HEK293 (cell line): ENCODE results near the gene SLC14A1.

ENCODE experiments used
- CTCF ChIA-PET: fragments of 350-600 bp; formaldehyde crosslinking; extraction: SDS; loops from one replicate; lab custom pipeline; 2021; ENCODE audit warnings: antibody characterized with exemption; lab: Yijun Ruan, JAX
- POLR2A ChIA-PET: fragments of 300-600 bp; formaldehyde crosslinking; extraction: SDS; loops from one replicate; lab custom pipeline; 2020; ENCODE audit warnings: antibody characterized with exemption, inconsistent platforms; lab: Yijun Ruan, JAX
- H3K27ac ChIP-seq: fragments of 200-500 bp; sonication (Bioruptor generic); 2 replicates; pipeline ENCODE4 v1.5.1; 2014; ENCODE audit warnings: low read depth, low read length, control low read depth, inconsistent platforms; ENCODE audit errors: extremely low read depth
- H3K36me3 ChIP-seq, 2 experiments: fragments of 200-500 bp in 1 of 2; sonication (Bioruptor generic) in 1 of 2; 1 replicate in 1 of 2; 2 replicates in 1 of 2; pipeline ENCODE4 v1.5.1; 2014 to 2017; ENCODE audit warnings: inconsistent platforms in 2 of 2, low read length in 2 of 2; ENCODE audit not compliant: control insufficient read depth in 2 of 2, insufficient read depth in 1 of 2
- H3K4me1 ChIP-seq: fragments of 200-500 bp; sonication (Bioruptor generic); 2 replicates; pipeline ENCODE4 v1.5.1; 2014; ENCODE audit warnings: mild to moderate bottlenecking, low read length, inconsistent platforms; ENCODE audit not compliant: control insufficient read depth, insufficient read depth
- H3K4me3 ChIP-seq: 2 replicates; pipeline ENCODE4 v1.5.1; 2011; ENCODE audit warnings: low read depth, mild to moderate bottlenecking, control low read depth, low read length, moderate library complexity
- H3K9me3 ChIP-seq: fragments of 200-500 bp; sonication (Bioruptor generic); 2 replicates; pipeline ENCODE4 v1.5.1; 2014; ENCODE audit warnings: low read depth, low read length, inconsistent platforms; ENCODE audit not compliant: control insufficient read depth, insufficient read depth
- GLI2 ChIP-seq: fragments of 450-650 bp; formaldehyde crosslinking; IDR thresholded peaks from 2 replicates; pipeline ENCODE4; 2017; ENCODE audit warnings: missing biosample characterization, missing genetic modification characterization, low read depth, borderline replicate concordance
- SCRT1 ChIP-seq: fragments of 450-650 bp; formaldehyde crosslinking; IDR thresholded peaks from 2 replicates; pipeline ENCODE4 v1.5.1; 2016; ENCODE audit warnings: missing biosample characterization, missing genetic modification characterization, borderline replicate concordance
- ZBTB7A ChIP-seq: fragments of 450-650 bp; formaldehyde crosslinking; IDR thresholded peaks from 2 replicates; pipeline ENCODE4 v1.5.1; 2016; ENCODE audit warnings: low read depth, missing biosample characterization, missing genetic modification characterization
- ZFP69B ChIP-seq: fragments of 450-650 bp; formaldehyde crosslinking; IDR thresholded peaks from 2 replicates; pipeline ENCODE4 v1.5.1; 2016; ENCODE audit warnings: missing biosample characterization, missing genetic modification characterization
- ZNF146 ChIP-seq: fragments of 450-650 bp; formaldehyde crosslinking; IDR thresholded peaks from 2 replicates; pipeline ENCODE4 v1.5.1; 2016; ENCODE audit warnings: missing biosample characterization, missing genetic modification characterization
- ZNF18 ChIP-seq: fragments of 450-650 bp; formaldehyde crosslinking; IDR thresholded peaks from 2 replicates; pipeline ENCODE4 v1.5.1; 2016; ENCODE audit warnings: missing biosample characterization, missing genetic modification characterization
- ZNF202 ChIP-seq: fragments of 450-650 bp; formaldehyde crosslinking; IDR thresholded peaks from 2 replicates; pipeline ENCODE4 v1.5.1; 2016; ENCODE audit warnings: missing biosample characterization, missing genetic modification characterization, borderline replicate concordance
- ZNF221 ChIP-seq: fragments of 450-650 bp; formaldehyde crosslinking; IDR thresholded peaks from 2 replicates; pipeline ENCODE4 v1.5.1; 2017; ENCODE audit warnings: missing biosample characterization, missing genetic modification characterization, borderline replicate concordance
- ZNF24 ChIP-seq: fragments of 450-650 bp; formaldehyde crosslinking; IDR thresholded peaks from 2 replicates; pipeline ENCODE4 v1.5.1; 2016; ENCODE audit warnings: missing biosample characterization, missing genetic modification characterization
- ZNF350 ChIP-seq: fragments of 450-650 bp; formaldehyde crosslinking; IDR thresholded peaks from 2 replicates; pipeline ENCODE4 v1.5.0; 2017; ENCODE audit warnings: missing biosample characterization, mild to moderate bottlenecking, missing genetic modification characterization
- ZNF404 ChIP-seq: fragments of 450-650 bp; formaldehyde crosslinking; IDR thresholded peaks from 2 replicates; pipeline ENCODE4 v1.5.1; 2017; ENCODE audit warnings: missing biosample characterization, missing genetic modification characterization
- ZNF416 ChIP-seq: fragments of 450-650 bp; formaldehyde crosslinking; IDR thresholded peaks from 2 replicates; pipeline ENCODE4 v1.5.1; 2016; ENCODE audit warnings: missing biosample characterization, missing genetic modification characterization
- ZNF530 ChIP-seq: fragments of 450-650 bp; formaldehyde crosslinking; IDR thresholded peaks from 2 replicates; pipeline ENCODE4 v1.5.1; 2016; ENCODE audit warnings: low read depth, missing biosample characterization, missing genetic modification characterization
- ZNF549 ChIP-seq: fragments of 450-650 bp; IDR thresholded peaks from 2 replicates; pipeline ENCODE4 v1.5.1; 2018; ENCODE audit warnings: missing biosample characterization, missing genetic modification characterization, mild to moderate bottlenecking, inconsistent platforms, moderate library complexity
- ZNF555 ChIP-seq: fragments of 450-650 bp; formaldehyde crosslinking; conservative IDR thresholded peaks from 2 replicates; pipeline ENCODE4 v1.5.1; 2017; ENCODE audit warnings: missing biosample characterization, mild to moderate bottlenecking, missing genetic modification characterization, inconsistent platforms
- ZNF624 ChIP-seq: fragments of 450-650 bp; formaldehyde crosslinking; IDR thresholded peaks from 2 replicates; pipeline ENCODE4 v1.5.1; 2017; ENCODE audit warnings: missing biosample characterization, missing genetic modification characterization
- ZNF777 ChIP-seq: fragments of 450-650 bp; formaldehyde crosslinking; IDR thresholded peaks from 2 replicates; pipeline ENCODE4 v1.5.1; 2017; ENCODE audit warnings: missing biosample characterization, missing genetic modification characterization, borderline replicate concordance
- ZNF792 ChIP-seq: fragments of 450-650 bp; formaldehyde crosslinking; IDR thresholded peaks from 2 replicates; pipeline ENCODE4 v1.5.1; 2016; ENCODE audit warnings: missing biosample characterization, missing genetic modification characterization
- TF ChIP-seq, protein P1 (sequence below): fragments of 450-650 bp; formaldehyde crosslinking; IDR thresholded peaks from 2 replicates; pipeline ENCODE4 v1.5.1; 2017; ENCODE audit warnings: missing biosample characterization, missing genetic modification characterization
- TF ChIP-seq, protein P2 (sequence below): fragments of 450-650 bp; formaldehyde crosslinking; IDR thresholded peaks from 2 replicates; pipeline ENCODE4 v1.5.1; 2017; ENCODE audit warnings: missing biosample characterization, missing genetic modification characterization
- TF ChIP-seq, protein P3 (sequence below): fragments of 450-650 bp; formaldehyde crosslinking; IDR thresholded peaks from 2 replicates; pipeline ENCODE4; 2016; ENCODE audit warnings: missing biosample characterization, missing genetic modification characterization

Gene SLC14A1

GRCh38 chr18:45734944-45735343 is 11.0 kb downstream of the SLC14A1 start:
- no peak overlapping the region for H3K27ac ChIP-seq
- ChIA-PET CTCF (interaction anchor here (0.6 to 1.9 kb wide), 3 partner anchors 11 to 46 kb away, joined by 4 to 9 read pairs (median 4); no protein-coding TSS in a partner anchor), POLR2A (no interaction called here)
- no peaks in the 10 kb centered on the region for H3K36me3 ChIP-seq
- H3K4me3 ChIP-seq, result no peak overlapping the region
- no peaks in the 10 kb centered on the region for H3K4me1 ChIP-seq
- TF ChIP-seq, protein P1, sequence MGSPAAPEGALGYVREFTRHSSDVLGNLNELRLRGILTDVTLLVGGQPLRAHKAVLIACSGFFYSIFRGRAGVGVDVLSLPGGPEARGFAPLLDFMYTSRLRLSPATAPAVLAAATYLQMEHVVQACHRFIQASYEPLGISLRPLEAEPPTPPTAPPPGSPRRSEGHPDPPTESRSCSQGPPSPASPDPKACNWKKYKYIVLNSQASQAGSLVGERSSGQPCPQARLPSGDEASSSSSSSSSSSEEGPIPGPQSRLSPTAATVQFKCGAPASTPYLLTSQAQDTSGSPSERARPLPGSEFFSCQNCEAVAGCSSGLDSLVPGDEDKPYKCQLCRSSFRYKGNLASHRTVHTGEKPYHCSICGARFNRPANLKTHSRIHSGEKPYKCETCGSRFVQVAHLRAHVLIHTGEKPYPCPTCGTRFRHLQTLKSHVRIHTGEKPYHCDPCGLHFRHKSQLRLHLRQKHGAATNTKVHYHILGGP (tag by site-specific recombination), result no peak
- TF ChIP-seq ZNF146 (tag by site-specific recombination) (no peak), ZNF24 (tag by site-specific recombination) (no peak), ZNF792 (no peak), ZNF350 (tag by site-specific recombination) (no peak)
- H3K9me3 ChIP-seq, result no peaks in the 10 kb centered on the region

GRCh38 chr18:45738660-45739059 is 14.7 kb downstream of the SLC14A1 start:
- Histone ChIP-seq H3K9me3 (no peaks in the 10 kb centered on the region), H3K36me3 (no peaks in the 10 kb centered on the region), H3K4me3 (no peak overlapping the region), H3K27ac (no peak overlapping the region), H3K4me1 (no peaks in the 10 kb centered on the region)
- TF ChIP-seq ZNF221 (tag by site-specific recombination), result no peak
- TF ChIP-seq ZNF777, result no peak
- TF ChIP-seq ZNF350 (tag by site-specific recombination), result no peak
- TF ChIP-seq ZNF549 (tag by site-specific recombination), result no peak
- no peak for TF ChIP-seq ZNF18 (tag by site-specific recombination)
- no peak for TF ChIP-seq ZNF555 (tag by site-specific recombination)
- no peak for TF ChIP-seq ZFP69B (tag by site-specific recombination)
- no peak for TF ChIP-seq ZNF624 (tag by site-specific recombination)
- TF ChIP-seq ZNF530, result no peak
- TF ChIP-seq, protein P2, sequence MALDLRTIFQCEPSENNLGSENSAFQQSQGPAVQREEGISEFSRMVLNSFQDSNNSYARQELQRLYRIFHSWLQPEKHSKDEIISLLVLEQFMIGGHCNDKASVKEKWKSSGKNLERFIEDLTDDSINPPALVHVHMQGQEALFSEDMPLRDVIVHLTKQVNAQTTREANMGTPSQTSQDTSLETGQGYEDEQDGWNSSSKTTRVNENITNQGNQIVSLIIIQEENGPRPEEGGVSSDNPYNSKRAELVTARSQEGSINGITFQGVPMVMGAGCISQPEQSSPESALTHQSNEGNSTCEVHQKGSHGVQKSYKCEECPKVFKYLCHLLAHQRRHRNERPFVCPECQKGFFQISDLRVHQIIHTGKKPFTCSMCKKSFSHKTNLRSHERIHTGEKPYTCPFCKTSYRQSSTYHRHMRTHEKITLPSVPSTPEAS (tag by site-specific recombination), result no peak
- TF ChIP-seq ZNF404 (tag by site-specific recombination), result no peak
- TF ChIP-seq ZNF416 (tag by site-specific recombination), result no peak
- no peak for TF ChIP-seq SCRT1 (tag by site-specific recombination)
- TF ChIP-seq ZBTB7A (tag by site-specific recombination), result no peak
- TF ChIP-seq ZNF202 (tag by site-specific recombination), result no peak
- TF ChIP-seq, protein P3, sequence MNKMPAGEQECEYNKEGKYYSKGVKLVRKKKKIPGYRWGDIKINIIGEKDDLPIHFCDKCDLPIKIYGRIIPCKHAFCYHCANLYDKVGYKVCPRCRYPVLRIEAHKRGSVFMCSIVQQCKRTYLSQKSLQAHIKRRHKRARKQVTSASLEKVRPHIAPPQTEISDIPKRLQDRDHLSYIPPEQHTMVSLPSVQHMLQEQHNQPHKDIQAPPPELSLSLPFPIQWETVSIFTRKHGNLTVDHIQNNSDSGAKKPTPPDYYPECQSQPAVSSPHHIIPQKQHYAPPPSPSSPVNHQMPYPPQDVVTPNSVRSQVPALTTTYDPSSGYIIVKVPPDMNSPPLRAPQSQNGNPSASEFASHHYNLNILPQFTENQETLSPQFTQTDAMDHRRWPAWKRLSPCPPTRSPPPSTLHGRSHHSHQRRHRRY (tag by site-specific recombination), result no peak
- no peak for TF ChIP-seq GLI2
- ChIA-PET POLR2A (no interaction called here), CTCF (interaction anchor here (0.9 to 1.3 kb wide), 2 partner anchors 10 to 120 kb away, joined by 3 to 4 read pairs; no protein-coding TSS in a partner anchor)
